ENCODE results near the gene TRPM7.
"Not testable (repeated sequence)": the region's sequence is repeated elsewhere in the genome, so short reads cannot be mapped to it uniquely, and the experiment has no call there.

The TRPM7 gene

GRCh38 chr15:50707878-50708427 is 21.4 kb upstream of the TRPM7 start:
- no peak overlapping the region for H3K4me3 ChIP-seq (replicated peaks; ENCODE audit: low read depth, low read length)
- TF ChIP-seq CTCF (IDR thresholded peaks at IDR 0.05; ENCODE audit: low read length, missing control alignments), result no peak
- DNase-seq (ENCODE audit: low read depth), result no peak

- no peak for TF ChIP-seq CTCF (IDR thresholded peaks at IDR 0.05; ENCODE audit: low read length, missing control alignments)
- H3K4me3 ChIP-seq (replicated peaks; ENCODE audit: low read depth, low read length), result no peak overlapping the region
- no peak for DNase-seq (ENCODE audit: low read depth)
Observed at GRCh38 chr15:50702762-50703334, 16.3 kb upstream of the TRPM7 start.

- H3K4me3 ChIP-seq (replicated peaks; ENCODE audit: low read depth, low read length), result no peak overlapping the region
- DNase-seq (ENCODE audit: low read depth), result no peak
- no peak for TF ChIP-seq CTCF (IDR thresholded peaks at IDR 0.05; ENCODE audit: low read length, missing control alignments)
Observed at GRCh38 chr15:50698101-50698500, 11.5 kb upstream of the TRPM7 start.

GRCh38 chr15:50697109-50697797 is 10.7 kb upstream of the TRPM7 start:
- H3K4me3 ChIP-seq (replicated peaks; ENCODE audit: low read depth, low read length), result no peak overlapping the region
- DNase-seq (ENCODE audit: low read depth), result no peak
- no peak for TF ChIP-seq CTCF (IDR thresholded peaks at IDR 0.05; ENCODE audit: low read length, missing control alignments)

GRCh38 chr15:50694634-50695165 is 8.1 kb upstream of the TRPM7 start:
- not testable (repeated sequence) for H3K4me3 ChIP-seq (replicated peaks; ENCODE audit: low read depth, low read length); DNase-seq (ENCODE audit: low read depth)

- TF ChIP-seq CTCF (IDR thresholded peaks at IDR 0.05; ENCODE audit: low read length, missing control alignments), result no peak
- H3K4me3 ChIP-seq (replicated peaks; ENCODE audit: low read depth, low read length), result peak overlapping the region; percentile 98
- no peak for DNase-seq (ENCODE audit: low read depth)
Observed at GRCh38 chr15:50687302-50687902, 805 bp upstream of the TRPM7 start.

- peak; percentile 49 for DNase-seq (ENCODE audit: low read depth)
Observed at GRCh38 chr15:50685976-50686468, 575 bp downstream of the TRPM7 start.

More at GRCh38 chr15:50685976-50686468, 575 bp downstream of the TRPM7 start:
- H3K4me3 ChIP-seq (replicated peaks; ENCODE audit: low read depth, low read length), result peak overlapping the region; percentile 98
- no peak for TF ChIP-seq CTCF (IDR thresholded peaks at IDR 0.05; ENCODE audit: low read length, missing control alignments)

Measured in fibroblast of pulmonary artery (primary cell).